Measurements from ENCODE around the gene BSG.

- TF ChIP-seq CTCF (IDR thresholded peaks at IDR 0.05) = no peak
- TF ChIP-seq RAD21 (conservative IDR thresholded peaks at IDR 0.05 in 1 of 2, IDR thresholded peaks at IDR 0.05 in 1 of 2) = no peak
These were observed 21.1 kb downstream of the BSG start for GRCh38 chr19:593505-593904.

Data from A549 (cell line).